ENCODE results near the gene STAT1. TPM values are rescaled to one million over a fixed set of nuclear protein-coding genes. Genes with fewer than 3 reads are reported as not detected.
A peak's percentile ranks its signal among the peaks of the same experiment; 100 is the strongest.

STAT1 gene
- total RNA-seq, 1 experiment from 2014 or later, result 73.4 TPM

DNA sequence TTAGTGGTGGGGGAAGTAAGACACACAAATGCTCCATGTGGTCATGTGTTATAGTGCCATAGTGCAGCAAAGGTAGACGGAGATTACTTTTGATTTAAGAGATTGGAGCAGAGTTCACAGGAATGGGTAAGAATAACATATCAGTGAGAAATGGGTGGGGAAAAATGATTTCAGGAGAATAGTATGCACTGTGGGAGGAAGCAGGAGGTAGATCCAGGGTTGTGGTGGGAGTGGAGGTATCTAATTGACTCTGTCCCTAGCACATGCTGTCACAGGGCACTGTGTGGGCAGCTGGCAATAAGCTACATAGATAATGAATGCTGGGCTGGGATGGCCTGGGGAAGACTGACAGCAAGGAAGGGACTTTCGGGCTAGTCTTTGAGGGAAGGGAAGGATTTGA lies 65.3 kb downstream of the STAT1 start:
- Histone ChIP-seq H3K4me1 (ENCODE audit: control insufficient read depth, insufficient read depth, low read length) (peaks cover 8% of the 10 kb centered on the region; the same call in 1 of the 2 replicates), H3K4me3 (ENCODE audit: low read depth in 2 of 2, low read length in 2 of 2) (no peak overlapping the region), H3K9me3 (ENCODE audit: control insufficient read depth, insufficient read depth, low read depth, low read length) (no peaks in the 10 kb centered on the region), H3K27ac (ENCODE audit: low read length) (no peak overlapping the region), H3K27me3 (ENCODE audit: control insufficient read depth, insufficient read depth, low read length) (no peaks in the 10 kb centered on the region), H3K36me3 (ENCODE audit: control insufficient read depth, insufficient read depth, low read length) (no peaks in the 10 kb centered on the region)
- ChIA-PET CTCF (no interaction called here), POLR2A (interaction anchor here (0.6 kb wide), 1 partner anchor 604 kb away, joined by 6 read pairs; no protein-coding TSS in a partner anchor)
- in situ Hi-C loops (cut with HindIII; ENCODE audit: low pct_unique_long_range_greater_than_20kb, low sequenced_read_pairs), result no loop called here
- no peak for TF ChIP-seq TCF7L2 (IDR thresholded peaks at IDR 0.05; ENCODE audit: low read depth, low read length)
- TF ChIP-seq POLR2AphosphoS5 (IDR thresholded peaks at IDR 0.05; ENCODE audit: low read depth, low read length), result no peak
- TF ChIP-seq, protein P1, sequence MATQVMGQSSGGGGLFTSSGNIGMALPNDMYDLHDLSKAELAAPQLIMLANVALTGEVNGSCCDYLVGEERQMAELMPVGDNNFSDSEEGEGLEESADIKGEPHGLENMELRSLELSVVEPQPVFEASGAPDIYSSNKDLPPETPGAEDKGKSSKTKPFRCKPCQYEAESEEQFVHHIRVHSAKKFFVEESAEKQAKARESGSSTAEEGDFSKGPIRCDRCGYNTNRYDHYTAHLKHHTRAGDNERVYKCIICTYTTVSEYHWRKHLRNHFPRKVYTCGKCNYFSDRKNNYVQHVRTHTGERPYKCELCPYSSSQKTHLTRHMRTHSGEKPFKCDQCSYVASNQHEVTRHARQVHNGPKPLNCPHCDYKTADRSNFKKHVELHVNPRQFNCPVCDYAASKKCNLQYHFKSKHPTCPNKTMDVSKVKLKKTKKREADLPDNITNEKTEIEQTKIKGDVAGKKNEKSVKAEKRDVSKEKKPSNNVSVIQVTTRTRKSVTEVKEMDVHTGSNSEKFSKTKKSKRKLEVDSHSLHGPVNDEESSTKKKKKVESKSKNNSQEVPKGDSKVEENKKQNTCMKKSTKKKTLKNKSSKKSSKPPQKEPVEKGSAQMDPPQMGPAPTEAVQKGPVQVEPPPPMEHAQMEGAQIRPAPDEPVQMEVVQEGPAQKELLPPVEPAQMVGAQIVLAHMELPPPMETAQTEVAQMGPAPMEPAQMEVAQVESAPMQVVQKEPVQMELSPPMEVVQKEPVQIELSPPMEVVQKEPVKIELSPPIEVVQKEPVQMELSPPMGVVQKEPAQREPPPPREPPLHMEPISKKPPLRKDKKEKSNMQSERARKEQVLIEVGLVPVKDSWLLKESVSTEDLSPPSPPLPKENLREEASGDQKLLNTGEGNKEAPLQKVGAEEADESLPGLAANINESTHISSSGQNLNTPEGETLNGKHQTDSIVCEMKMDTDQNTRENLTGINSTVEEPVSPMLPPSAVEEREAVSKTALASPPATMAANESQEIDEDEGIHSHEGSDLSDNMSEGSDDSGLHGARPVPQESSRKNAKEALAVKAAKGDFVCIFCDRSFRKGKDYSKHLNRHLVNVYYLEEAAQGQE (IDR thresholded peaks at IDR 0.05; ENCODE audit: insufficient read depth in 1 of 2, low read depth in 2 of 2, low read length in 1 of 2), result no peak
- TF ChIP-seq, protein P2, sequence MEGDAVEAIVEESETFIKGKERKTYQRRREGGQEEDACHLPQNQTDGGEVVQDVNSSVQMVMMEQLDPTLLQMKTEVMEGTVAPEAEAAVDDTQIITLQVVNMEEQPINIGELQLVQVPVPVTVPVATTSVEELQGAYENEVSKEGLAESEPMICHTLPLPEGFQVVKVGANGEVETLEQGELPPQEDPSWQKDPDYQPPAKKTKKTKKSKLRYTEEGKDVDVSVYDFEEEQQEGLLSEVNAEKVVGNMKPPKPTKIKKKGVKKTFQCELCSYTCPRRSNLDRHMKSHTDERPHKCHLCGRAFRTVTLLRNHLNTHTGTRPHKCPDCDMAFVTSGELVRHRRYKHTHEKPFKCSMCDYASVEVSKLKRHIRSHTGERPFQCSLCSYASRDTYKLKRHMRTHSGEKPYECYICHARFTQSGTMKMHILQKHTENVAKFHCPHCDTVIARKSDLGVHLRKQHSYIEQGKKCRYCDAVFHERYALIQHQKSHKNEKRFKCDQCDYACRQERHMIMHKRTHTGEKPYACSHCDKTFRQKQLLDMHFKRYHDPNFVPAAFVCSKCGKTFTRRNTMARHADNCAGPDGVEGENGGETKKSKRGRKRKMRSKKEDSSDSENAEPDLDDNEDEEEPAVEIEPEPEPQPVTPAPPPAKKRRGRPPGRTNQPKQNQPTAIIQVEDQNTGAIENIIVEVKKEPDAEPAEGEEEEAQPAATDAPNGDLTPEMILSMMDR (IDR thresholded peaks at IDR 0.05), result no peak
- no peak for TF ChIP-seq SIN3A (IDR thresholded peaks at IDR 0.05; ENCODE audit: borderline replicate concordance, insufficient read depth, low read depth, low read length)
- DNase-seq (ENCODE audit: low read depth, low spot score) (no peak), ATAC-seq (no peak)
- intact Hi-C loops (cut with micrococcal nuclease; ENCODE audit: unreplicated experiment), result no loop called here
- BruUV-seq (replicated peaks), result no TSS peak

DNA sequence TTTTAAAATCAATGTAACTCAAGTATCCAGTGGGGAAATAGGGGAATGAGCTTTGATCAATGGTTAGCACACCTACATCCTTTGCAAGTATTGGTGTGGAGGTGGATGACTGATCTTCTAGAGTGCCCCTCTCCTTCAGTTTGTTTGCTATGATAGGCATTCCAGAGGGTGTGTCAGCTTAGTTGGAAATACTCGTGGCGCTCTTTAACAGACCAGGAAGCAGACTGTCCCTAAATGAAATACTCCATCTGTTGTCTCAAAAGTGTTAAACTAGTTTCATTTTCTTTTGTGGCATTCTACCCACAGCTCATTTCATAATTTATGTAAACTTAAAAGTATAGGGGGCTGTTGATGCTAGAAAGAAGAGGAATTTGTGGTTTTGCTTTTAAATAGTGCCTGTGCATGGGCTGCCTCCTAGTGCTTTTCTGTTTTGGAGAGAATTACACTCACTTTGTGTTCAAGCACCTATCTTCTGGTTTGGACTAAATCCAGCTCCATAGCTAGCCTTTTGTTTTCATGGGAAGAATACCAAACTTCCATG lies 66.2 kb downstream of the STAT1 start:
- no peak for TF ChIP-seq TCF7L2 (IDR thresholded peaks at IDR 0.05; ENCODE audit: low read depth, low read length)
- TF ChIP-seq, protein P2 (IDR thresholded peaks at IDR 0.05), result no peak
- no peak for TF ChIP-seq SIN3A (IDR thresholded peaks at IDR 0.05; ENCODE audit: borderline replicate concordance, insufficient read depth, low read depth, low read length)
- TF ChIP-seq POLR2AphosphoS5 (IDR thresholded peaks at IDR 0.05; ENCODE audit: low read depth, low read length), result no peak
- TF ChIP-seq, protein P1 (IDR thresholded peaks at IDR 0.05; ENCODE audit: insufficient read depth in 1 of 2, low read depth in 2 of 2, low read length in 1 of 2), result no peak
- peaks cover 8% of the 10 kb centered on the region; the same call in 1 of the 2 replicates for H3K4me1 ChIP-seq (ENCODE audit: control insufficient read depth, insufficient read depth, low read length)
- ATAC-seq, result peak; percentile 39; the same call in 1 of the 2 replicates
- no peak overlapping the region; the same call in 1 of the 2 replicates for H3K27ac ChIP-seq (ENCODE audit: low read length)
- H3K27me3 ChIP-seq (ENCODE audit: control insufficient read depth, insufficient read depth, low read length), result no peaks in the 10 kb centered on the region
- H3K4me3 ChIP-seq (ENCODE audit: low read depth in 2 of 2, low read length in 2 of 2), result no peak overlapping the region
- no peaks in the 10 kb centered on the region for H3K9me3 ChIP-seq (ENCODE audit: control insufficient read depth, insufficient read depth, low read depth, low read length)
- in situ Hi-C loops (cut with HindIII; ENCODE audit: low pct_unique_long_range_greater_than_20kb, low sequenced_read_pairs) (no loop called here), intact Hi-C loops (cut with micrococcal nuclease; ENCODE audit: unreplicated experiment) (no loop called here)
- ChIA-PET POLR2A (no interaction called here), CTCF (no interaction called here)
- no TSS peak for BruUV-seq (replicated peaks)
- no peak for DNase-seq (ENCODE audit: low read depth, low spot score)
- H3K36me3 ChIP-seq (ENCODE audit: control insufficient read depth, insufficient read depth, low read length), result no peaks in the 10 kb centered on the region
